Kidney glomerular epithelial cell (primary cell): ENCODE results near the gene KRTAP3-3.
"Not testable (repeated sequence)": the region's sequence is repeated elsewhere in the genome, so short reads cannot be mapped to it uniquely, and the experiment has no call there.

Experiments
- DNase-seq: peaks from one replicate; lab custom pipeline; 2025; lab: John Stamatoyannopoulos, UW

KRTAP3-3 gene

DNA sequence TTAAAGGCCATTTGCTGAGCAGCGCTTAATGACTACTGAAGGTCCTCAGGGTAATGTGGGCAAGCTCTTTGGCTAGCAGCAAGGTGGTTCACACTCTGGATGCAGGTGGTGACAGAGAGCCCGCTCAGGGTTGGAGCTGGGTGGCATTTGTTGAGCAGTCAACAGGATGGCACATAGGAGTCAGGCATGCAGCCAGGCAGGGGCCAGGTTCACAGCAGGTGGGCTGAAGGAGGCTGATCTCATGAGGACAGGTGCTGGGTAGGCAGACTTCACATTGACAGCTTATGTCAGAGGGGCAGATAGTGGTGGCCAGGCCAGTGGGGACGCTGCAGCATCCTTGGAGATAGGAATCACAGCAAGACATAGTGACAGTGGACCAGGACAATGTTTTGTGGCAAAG, 10.4 kb upstream of the KRTAP3-3 start:
- DNase-seq, result no peak

GRCh38 chr17:41003926-41004325, 10.0 kb upstream of the KRTAP3-3 start:
- DNase-seq, result no peak

GRCh38 chr17:41002814-41003213, 8.8 kb upstream of the KRTAP3-3 start:
- DNase-seq, result no peak

- no peak for DNase-seq
Observed at GRCh38 chr17:41001795-41002194, 7.8 kb upstream of the KRTAP3-3 start.

GRCh38 chr17:40999563-40999962, 5.6 kb upstream of the KRTAP3-3 start, which contains the start of gene KRTAP3-2:
Gene KRTAP3-2, minus strand, starts transcription at chr17:40999906. Its CDS starts 53 bp downstream, at chr17:40999853.
- DNase-seq, result not testable (repeated sequence)

GRCh38 chr17:40997361-40997760, 3.4 kb upstream of the KRTAP3-3 start:
- no peak for DNase-seq

GRCh38 chr17:40996829-40997228, 2.9 kb upstream of the KRTAP3-3 start:
- no peak for DNase-seq

DNA sequence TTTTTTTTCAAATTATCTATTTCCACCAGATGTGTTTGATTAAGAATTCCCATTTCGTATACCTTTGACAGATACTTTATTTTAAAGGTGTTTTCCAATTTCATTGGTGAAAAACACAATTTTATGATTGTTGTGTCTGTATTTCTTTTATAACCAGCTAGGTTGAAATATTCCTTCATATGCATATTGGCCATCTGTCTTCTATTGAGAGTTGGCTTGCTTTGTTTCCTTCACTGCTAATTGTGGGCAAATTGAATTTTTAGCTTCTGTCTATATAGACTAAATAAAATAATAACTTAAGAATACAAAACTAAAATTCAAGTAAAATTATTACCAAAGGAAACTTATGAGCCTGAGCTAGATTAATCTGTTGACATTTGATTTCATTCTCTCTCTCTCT, 1.2 kb upstream of the KRTAP3-3 start:
- no peak for DNase-seq

DNA sequence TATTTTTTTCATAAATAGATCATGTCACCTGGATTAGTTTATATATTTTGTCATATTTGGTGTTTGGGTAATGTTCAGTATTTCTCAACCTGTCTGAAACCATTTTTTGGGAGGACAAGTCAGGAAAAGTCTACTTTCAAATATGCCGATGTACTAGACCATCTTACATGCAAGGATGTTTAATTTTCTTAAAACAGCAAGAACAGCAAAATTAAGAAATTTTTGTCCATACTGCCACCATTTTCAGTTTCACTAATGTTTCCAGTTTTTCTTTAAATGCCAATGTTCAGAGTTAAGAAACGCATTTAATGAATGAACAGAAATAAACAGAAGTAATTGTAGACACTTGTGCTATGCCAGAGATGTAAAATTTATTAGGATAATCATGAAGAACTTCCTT, 880 bp downstream of the KRTAP3-3 start:
- no peak for DNase-seq

- DNase-seq, result no peak
Observed at GRCh38 chr17:40992666-40993065, 1.3 kb downstream of the KRTAP3-3 start.

- no peak for DNase-seq
Observed at GRCh38 chr17:40986920-40987319, 7.0 kb downstream of the KRTAP3-3 start.

GRCh38 chr17:40984226-40984625, 9.7 kb downstream of the KRTAP3-3 start, which contains the start of gene KRT40:
Gene KRT40, minus strand, starts transcription at chr17:40984326. Its CDS starts 53 bp downstream, at chr17:40984273.
- DNase-seq, result no peak

- no peak for DNase-seq
Observed at GRCh38 chr17:40981115-40981514, 12.8 kb downstream of the KRTAP3-3 start.

DNA sequence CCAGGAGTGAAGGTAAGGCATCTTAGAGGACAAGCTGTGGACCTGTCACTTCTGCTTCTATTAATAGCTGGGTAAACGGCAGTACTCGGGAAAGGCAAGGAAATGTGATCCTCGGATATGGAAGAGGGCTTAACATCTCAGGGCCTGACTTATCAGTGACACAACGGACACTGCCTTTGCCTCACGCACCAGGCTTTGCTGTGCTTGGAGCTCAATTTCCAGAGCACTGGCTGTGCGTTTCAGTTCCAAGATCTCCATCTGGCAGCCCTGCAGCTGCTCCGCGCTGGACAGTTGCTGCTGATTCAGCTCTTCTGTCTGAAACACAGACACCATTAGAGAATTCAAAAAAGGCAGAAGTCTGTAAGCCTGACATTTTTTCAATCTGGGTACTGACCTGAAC, 13.4 kb downstream of the KRTAP3-3 start:
- DNase-seq, result no peak

DNA sequence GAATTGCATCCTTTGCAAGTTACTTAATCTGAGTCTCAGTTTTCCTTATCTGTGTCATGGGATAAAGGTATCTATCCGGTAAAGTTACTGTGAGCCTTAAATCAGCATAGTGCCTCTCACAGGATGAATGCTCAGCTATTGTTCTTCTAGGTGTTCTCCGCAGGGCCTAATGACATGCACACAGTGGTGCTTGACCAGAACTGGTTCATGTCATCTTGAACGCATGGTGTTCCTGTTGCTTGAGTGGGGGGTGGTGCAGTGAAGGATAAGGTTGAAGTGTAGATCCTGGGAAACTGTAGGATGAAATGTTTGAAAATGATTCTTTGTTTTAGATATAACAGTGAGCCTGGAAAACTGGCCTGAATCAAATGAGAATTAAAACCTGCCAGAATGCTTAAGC, 13.8 kb downstream of the KRTAP3-3 start:
- no peak for DNase-seq

GRCh38 chr17:40978575-40979151, 15.3 kb downstream of the KRTAP3-3 start:
- DNase-seq, result no peak

- no peak for DNase-seq
Observed at GRCh38 chr17:40975516-40975915, 18.4 kb downstream of the KRTAP3-3 start.

DNA sequence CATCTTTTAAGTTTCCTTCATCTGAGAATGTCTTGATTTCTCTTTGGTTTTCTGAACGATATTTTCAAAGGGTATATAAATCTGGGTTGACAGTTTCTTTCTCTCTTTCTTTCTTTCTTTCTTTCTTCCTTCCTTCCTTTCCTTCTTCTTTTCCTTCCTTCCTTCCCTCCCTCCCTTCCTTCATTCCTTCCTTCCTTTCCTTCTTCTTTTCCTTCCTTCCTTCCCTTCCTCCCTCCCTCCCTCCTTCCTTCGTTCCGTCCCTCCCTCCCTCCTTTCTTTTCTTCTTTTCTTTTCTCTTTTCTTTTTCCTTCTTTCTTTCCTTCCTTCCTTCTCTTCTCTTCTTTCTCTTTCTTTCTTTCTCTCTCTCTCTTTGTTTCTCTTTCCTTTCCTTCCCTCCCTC, 19.6 kb downstream of the KRTAP3-3 start:
- DNase-seq, result no peak

- no peak for DNase-seq
Observed at GRCh38 chr17:40967582-40967981, 26.4 kb downstream of the KRTAP3-3 start.

DNA sequence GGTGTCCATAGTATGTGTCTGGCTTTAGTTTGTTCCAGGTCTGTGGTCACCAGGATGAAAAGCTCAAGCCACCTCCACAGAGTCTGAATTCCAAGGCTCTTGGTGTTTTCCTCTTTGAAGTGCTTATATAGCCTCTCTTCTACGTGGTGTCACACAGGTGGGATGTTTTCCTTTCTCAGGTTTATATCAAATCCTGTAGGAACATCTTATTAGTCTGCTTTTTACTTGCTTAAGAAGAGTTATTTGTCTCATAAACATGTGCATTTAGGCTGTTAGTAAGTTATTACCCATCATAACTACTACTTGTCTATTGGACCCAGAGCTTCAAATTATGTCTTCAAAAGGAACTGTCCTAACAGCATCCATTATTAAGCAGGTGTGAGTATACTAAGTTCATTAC, 27.1 kb downstream of the KRTAP3-3 start, which contains the start of gene KRT39:
TSS of gene KRT39 (minus strand) at position 101 of the 400 bp plus-strand sequence. CDS start at position 9, 92 bp downstream.
- DNase-seq, result no peak

DNA sequence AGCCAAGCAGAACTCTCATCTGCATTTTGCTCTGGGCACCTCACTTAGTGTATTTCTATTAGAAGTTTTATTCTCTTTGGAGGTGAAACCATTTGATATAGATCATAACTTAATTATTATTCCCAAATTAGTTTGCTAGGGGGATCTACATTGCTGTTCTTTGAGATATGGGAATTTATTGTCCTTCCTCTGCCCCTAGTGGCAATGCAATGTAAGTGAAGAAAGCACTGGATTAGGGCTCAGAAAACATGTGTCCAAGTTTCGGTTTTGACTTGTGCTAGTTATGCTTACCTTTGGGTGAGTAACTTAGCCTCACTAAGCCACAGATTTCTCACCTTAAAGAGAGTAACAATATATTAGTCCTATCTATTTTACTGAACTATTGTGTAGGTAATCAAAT, 30.1 kb downstream of the KRTAP3-3 start:
- peak; percentile 11 for DNase-seq

DNA sequence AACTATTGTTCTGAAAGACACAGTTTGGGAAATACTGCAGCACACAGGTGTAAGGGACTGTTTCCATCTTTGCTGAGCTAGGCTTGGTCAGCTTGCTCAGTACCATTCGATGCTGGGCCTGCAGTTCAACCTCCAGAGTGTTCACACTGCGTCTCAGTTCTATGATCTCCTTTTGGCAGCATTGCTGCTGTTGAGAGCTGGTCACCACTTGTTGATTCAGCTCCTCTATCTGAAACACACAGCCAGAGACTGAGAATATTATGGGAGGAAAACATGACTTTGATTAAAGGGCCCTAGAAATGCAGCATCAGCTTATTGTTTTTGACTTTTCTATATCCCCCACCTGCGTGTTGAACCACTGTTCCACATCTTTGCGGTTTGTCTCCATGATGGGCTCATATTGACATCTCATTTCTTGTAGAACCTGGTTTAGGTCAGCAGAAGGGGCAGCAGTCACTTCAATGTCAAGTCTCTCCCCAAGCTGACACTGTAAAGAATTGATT, 31.9 kb downstream of the KRTAP3-3 start:
- no peak for DNase-seq

- DNase-seq, result peak; percentile 43
Observed at GRCh38 chr17:40961591-40961990, 32.4 kb downstream of the KRTAP3-3 start.

DNA sequence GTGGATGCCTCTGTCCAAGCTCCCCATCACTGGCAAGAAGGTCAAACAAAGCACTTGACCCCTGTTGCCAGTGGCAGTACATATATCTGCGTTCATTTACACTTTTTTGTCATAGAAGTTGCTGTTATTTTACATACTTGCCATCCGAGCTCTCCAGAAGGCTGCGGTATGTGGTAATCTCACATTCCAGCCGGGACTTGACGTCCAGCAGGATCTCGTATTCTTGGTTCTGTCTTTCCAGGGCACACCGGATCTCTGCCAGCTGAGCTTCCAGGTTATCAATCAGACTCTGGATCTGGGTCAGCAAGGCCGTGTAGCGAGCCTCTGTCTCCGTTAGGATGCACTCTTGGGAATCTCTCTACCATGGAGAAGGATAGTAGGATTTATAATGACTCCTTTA, 33.8 kb downstream of the KRTAP3-3 start:
- no peak for DNase-seq
